IMR-90 (cell line): ENCODE measurements around the gene MEGF11. TPM values are rescaled to one million over a fixed set of nuclear protein-coding genes. Genes with fewer than 3 reads are reported as not detected.

Experiments
- ATAC-seq: fragments of 200-7000 bp; cut with Tn5 transposase; 2 replicates; pipeline ENCODE4 v1.9.1; 2020; ENCODE audit warnings: low read depth, mild to moderate bottlenecking, moderate library complexity
- BruUV-seq: library from RNA; stranded (reverse); fragments of 400-500 nt; replicated peaks from 2 replicates; lab custom pipeline; 2021; lab: Mats Ljungman, UMichigan
- CTCF ChIA-PET: fragments of 300-600 bp; formaldehyde crosslinking; extraction: SDS; loops from one replicate; lab custom pipeline; 2021; ENCODE audit warnings: antibody characterized with exemption; lab: Yijun Ruan, JAX
- POLR2A ChIA-PET: fragments of 300-600 bp; sonication (Branson Sonifier 250); formaldehyde crosslinking; loops from one replicate; lab custom pipeline; 2022; ENCODE audit warnings: antibody characterized with exemption; ENCODE audit not compliant: unreplicated experiment; lab: Charles Lee
- DNase-seq: peaks from one replicate; pipeline ENCODE4 v3.0.0; 2013
- H2AFZ ChIP-seq: replicated peaks from 2 replicates; pipeline ENCODE3; 2013; ENCODE audit warnings: low read length, mild to moderate bottlenecking; ENCODE audit not compliant: poor library complexity
- H2AK5ac ChIP-seq: 2 replicates; pipeline ENCODE4 v1.6.1; 2013; ENCODE audit warnings: low read depth, low read length, inconsistent platforms
- H2AK9ac ChIP-seq: replicated peaks from 2 replicates; pipeline ENCODE3; 2013; ENCODE audit warnings: mild to moderate bottlenecking, low read depth, low read length, moderate library complexity; ENCODE audit not compliant: poor library complexity
- H2BK120ac ChIP-seq: 2 replicates; pipeline ENCODE4 v1.6.1; 2013; ENCODE audit warnings: low read depth, low read length, inconsistent platforms
- H2BK15ac ChIP-seq: 3 replicates; pipeline ENCODE4 v1.6.1; 2013; ENCODE audit warnings: low read depth, low read length, inconsistent platforms
- H2BK20ac ChIP-seq: 2 replicates; pipeline ENCODE4 v1.6.1; 2013; ENCODE audit warnings: low read depth, mild to moderate bottlenecking, inconsistent platforms, low read length, moderate library complexity
- H2BK5ac ChIP-seq: 2 replicates; pipeline ENCODE4 v1.6.1; 2013; ENCODE audit warnings: mild to moderate bottlenecking, low read depth, low read length, inconsistent platforms; ENCODE audit not compliant: poor library complexity, severe bottlenecking
- H3K14ac ChIP-seq: replicated peaks from 2 replicates; pipeline ENCODE4 v1.6.1; 2013; ENCODE audit warnings: low read depth, low read length, inconsistent platforms
- H3K18ac ChIP-seq: 2 replicates; pipeline ENCODE4 v1.6.1; 2013; ENCODE audit warnings: low read depth, low read length, control low read depth
- H3K23ac ChIP-seq: 2 replicates; pipeline ENCODE4 v1.6.1; 2013; ENCODE audit warnings: low read depth, low read length, inconsistent platforms
- H3K27ac ChIP-seq: 2 replicates; pipeline ENCODE4 v1.5.1; 2013; ENCODE audit warnings: mild to moderate bottlenecking, control low read depth, low read length; ENCODE audit not compliant: insufficient read depth
- H3K27me3 ChIP-seq: 2 replicates; pipeline ENCODE4 v1.6.1; 2013; ENCODE audit warnings: low read length; ENCODE audit not compliant: control insufficient read depth, insufficient read depth
- H3K36me3 ChIP-seq: 2 replicates; pipeline ENCODE4 v1.6.1; 2013; ENCODE audit warnings: low read length, mixed read lengths; ENCODE audit not compliant: control insufficient read depth, insufficient read depth
- H3K4ac ChIP-seq: 2 replicates; pipeline ENCODE4 v1.6.1; 2013; ENCODE audit warnings: low read depth, low read length, inconsistent platforms
- H3K4me1 ChIP-seq: 2 replicates; pipeline ENCODE4 v1.6.1; 2013; ENCODE audit warnings: low read length, mixed read lengths; ENCODE audit not compliant: control insufficient read depth, insufficient read depth
- H3K4me2 ChIP-seq: 2 replicates; pipeline ENCODE4 v1.6.1; 2013; ENCODE audit warnings: low read depth, mild to moderate bottlenecking, control low read depth, low read length, moderate library complexity
- H3K4me3 ChIP-seq: 2 replicates; pipeline ENCODE4 v1.5.1; 2013; ENCODE audit warnings: low read depth, mild to moderate bottlenecking, control low read depth, low read length, moderate library complexity; ENCODE audit not compliant: insufficient read depth
- H3K56ac ChIP-seq: 2 replicates; pipeline ENCODE4 v1.6.1; 2013; ENCODE audit warnings: low read length, inconsistent platforms; ENCODE audit not compliant: insufficient read depth; ENCODE audit errors: extremely low read depth
- H3K79me1 ChIP-seq, 2 experiments: 2 replicates each; pipeline ENCODE4 v1.6.1; 2013; ENCODE audit warnings: low read length in 2 of 2, inconsistent platforms in 1 of 2, low read depth in 1 of 2
- H3K9ac ChIP-seq: 2 replicates; pipeline ENCODE4 v1.6.1; 2013; ENCODE audit warnings: low read depth, low read length, control low read depth
- H3K9me1 ChIP-seq: 2 replicates; pipeline ENCODE4 v1.6.1; 2013; ENCODE audit warnings: low read length, inconsistent platforms; ENCODE audit not compliant: insufficient read depth
- H3K9me3 ChIP-seq: 2 replicates; pipeline ENCODE4 v1.6.1; 2013; ENCODE audit warnings: low read length; ENCODE audit not compliant: control insufficient read depth, insufficient read depth
- H4K20me1 ChIP-seq: 2 replicates; pipeline ENCODE4 v1.6.1; 2013; ENCODE audit warnings: low read length, inconsistent platforms; ENCODE audit not compliant: insufficient read depth
- H4K5ac ChIP-seq: 2 replicates; pipeline ENCODE4 v1.6.1; 2013; ENCODE audit warnings: mild to moderate bottlenecking, low read depth, low read length, control low read depth
- H4K8ac ChIP-seq, 2 experiments: 2 replicates each; pipeline ENCODE4 v1.6.1; 2013; ENCODE audit warnings: low read depth in 2 of 2, low read length in 2 of 2, control low read depth in 1 of 2, inconsistent platforms in 1 of 2
- H4K91ac ChIP-seq: 2 replicates; pipeline ENCODE4 v1.6.1; 2013; ENCODE audit warnings: low read depth, low read length, inconsistent platforms; ENCODE audit not compliant: insufficient read depth
- BHLHE40 ChIP-seq: fragments of 150-350 bp; IDR thresholded peaks from 2 replicates; pipeline ENCODE4 v1.6.1; 2016; ENCODE audit warnings: mild to moderate bottlenecking, low read depth, low read length
- CEBPB ChIP-seq: IDR thresholded peaks from 2 replicates; pipeline ENCODE4 v1.6.1; 2012; ENCODE audit warnings: low read depth, low read length, improper control_type of control experiment
- CHD1 ChIP-seq: IDR thresholded peaks from 2 replicates; pipeline ENCODE4 v1.6.1; 2012; ENCODE audit warnings: low read depth, low read length, improper control_type of control experiment
- CTCF ChIP-seq: conservative IDR thresholded peaks from 2 replicates; pipeline ENCODE4 v1.5.1; 2012; ENCODE audit warnings: mild to moderate bottlenecking, low read depth, low read length, improper control_type of control experiment
- ELK1 ChIP-seq: fragments of 150-350 bp; IDR thresholded peaks from 2 replicates; pipeline ENCODE4 v1.6.1; 2016; ENCODE audit warnings: low read depth, mild to moderate bottlenecking, low read length, moderate library complexity, borderline replicate concordance
- MAFK ChIP-seq: IDR thresholded peaks from 2 replicates; pipeline ENCODE4 v1.6.1; 2012; ENCODE audit warnings: low read depth, low read length, improper control_type of control experiment
- MAZ ChIP-seq: IDR thresholded peaks from 2 replicates; pipeline ENCODE4 v1.6.1; 2012; ENCODE audit warnings: low read depth, mild to moderate bottlenecking, low read length, improper control_type of control experiment, moderate library complexity, borderline replicate concordance
- MXI1 ChIP-seq: IDR thresholded peaks from 2 replicates; pipeline ENCODE4 v1.6.1; 2012; ENCODE audit warnings: low read depth, mild to moderate bottlenecking, low read length, moderate library complexity, borderline replicate concordance
- NFE2L2 ChIP-seq: fragments of 150-350 bp; IDR thresholded peaks from 2 replicates; pipeline ENCODE4 v1.6.1; 2016; ENCODE audit warnings: low read depth, mild to moderate bottlenecking, low read length
- POLR2A ChIP-seq: IDR thresholded peaks from 2 replicates; pipeline ENCODE4 v1.6.1; 2012; ENCODE audit warnings: mild to moderate bottlenecking, low read depth, low read length
- RCOR1 ChIP-seq: IDR thresholded peaks from 2 replicates; pipeline ENCODE4 v1.6.1; 2012; ENCODE audit warnings: mild to moderate bottlenecking, low read length, improper control_type of control experiment; ENCODE audit not compliant: insufficient replicate concordance
- RFX5 ChIP-seq: IDR thresholded peaks from 2 replicates; pipeline ENCODE4 v1.8.0; 2012; ENCODE audit warnings: low read depth, mild to moderate bottlenecking, low read length, moderate library complexity
- SMC3 ChIP-seq: fragments of 150-350 bp; IDR thresholded peaks from 2 replicates; pipeline ENCODE4 v1.6.1; 2016; ENCODE audit warnings: low read depth, mild to moderate bottlenecking, antibody characterized with exemption, low read length, moderate library complexity
- USF2 ChIP-seq: fragments of 150-350 bp; IDR thresholded peaks from 2 replicates; pipeline ENCODE4 v1.6.1; 2017; ENCODE audit warnings: mild to moderate bottlenecking, antibody characterized with exemption, low read length, low read depth
- WGBS, 2 experiments: methylation state at CpG; one replicate each; pipeline versions ENCODE4 v1.1.5 to v1.1.7; 2013; ENCODE audit warnings: missing lambda C conversion rate in 2 of 2; ENCODE audit not compliant: insufficient read length in 1 of 2; ENCODE audit errors: extremely low coverage in 2 of 2; 5-methylcytosine and 5-hydroxymethylcytosine counted together
- dilution Hi-C: fragments of 300-500 bp; cut with HindIII; formaldehyde crosslinking; loops from one replicate; pipeline ENCODE4 v1.14.3; 2018; ENCODE audit warnings: low sequenced_read_pairs; ENCODE audit not compliant: unreplicated experiment
- in situ Hi-C: fragments of 300-500 bp; cut with MboI; formaldehyde crosslinking; loops from 3 replicates; pipeline ENCODE4 v1.14.3; 2019; ENCODE audit warnings: low sequenced_read_pairs, inconsistent platforms, mixed read lengths
- intact Hi-C: fragments of 100-400 bp; cut with micrococcal nuclease; formaldehyde crosslinking; loops from 2 replicates; pipeline ENCODE4 v1.10.0; 2022
- polyA plus RNA-seq, 3 experiments: library from polyadenylated mRNA; depleted of rRNA; stranded (reverse); fragments of >200 nt; gene quantifications; 2 replicates each; pipeline ENCODE4 v1.2.3, GENCODE V29; 2012; ENCODE audit warnings: low replicate concordance in 1 of 3
- total RNA-seq: library from RNA; depleted of rRNA; stranded (reverse); fragments of >200 nt; gene quantifications from 2 replicates; pipeline ENCODE4 v1.2.3, GENCODE V29; 2012

The MEGF11 gene
- total and polyA plus RNA-seq, 2 of the 4 experiments (the other 2 are of a cell fraction) = not detected

DNA sequence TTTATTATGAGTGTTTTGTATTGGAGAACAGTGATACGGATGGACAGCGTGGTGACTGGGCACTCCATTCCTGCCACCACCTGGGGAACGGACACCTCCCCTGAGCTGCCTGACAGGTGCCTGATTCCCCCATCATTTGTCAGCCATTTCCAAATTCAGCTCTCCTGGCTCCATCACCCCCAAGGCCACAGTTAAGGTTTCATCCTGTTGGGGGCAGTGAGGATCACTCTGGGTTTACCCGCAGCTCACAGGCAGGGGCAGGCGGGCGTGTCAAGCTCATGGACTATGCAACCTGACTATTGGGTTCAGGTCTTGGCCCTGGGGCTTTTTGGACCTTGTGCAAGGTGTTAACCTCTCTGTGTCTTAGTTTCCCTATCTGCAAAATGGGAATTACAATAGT is 307.9 kb downstream of the MEGF11 start:
- TF ChIP-seq CHD1 (no peak), RFX5 (no peak), MAZ (no peak), SMC3 (no peak), MAFK (no peak), CTCF (no peak), MXI1 (no peak), ELK1 (no peak), RCOR1 (no peak), USF2 (no peak), NFE2L2 (no peak), BHLHE40 (no peak), CEBPB (no peak), POLR2A (no peak)
- no peak overlapping the region for H4K5ac ChIP-seq
- no peak overlapping the region for H3K9ac ChIP-seq
- H2BK120ac ChIP-seq = no peak overlapping the region
- no peak overlapping the region for H3K4me3 ChIP-seq
- H3K4ac ChIP-seq = no peak overlapping the region
- no peak overlapping the region for H2BK20ac ChIP-seq
- H3K18ac ChIP-seq = no peak overlapping the region
- H2AK9ac ChIP-seq = no peak overlapping the region
- H4K8ac ChIP-seq = no peak overlapping the region
- no peak overlapping the region for H2AFZ ChIP-seq
- dilution Hi-C loops (no loop called here), intact Hi-C loops (no loop called here), in situ Hi-C loops (no loop called here)
- peaks cover 3% of the 10 kb centered on the region; the same call in 1 of the 2 replicates for H3K9me1 ChIP-seq
- ChIA-PET POLR2A (no interaction called here), CTCF (no interaction called here)
- peaks cover 33% of the 10 kb centered on the region for H3K27me3 ChIP-seq
- H3K27ac ChIP-seq = no peak overlapping the region
- no peak for ATAC-seq
- no peaks in the 10 kb centered on the region for H4K20me1 ChIP-seq
- H3K14ac ChIP-seq = no peak overlapping the region
- no peak overlapping the region for H3K4me2 ChIP-seq
- no peak overlapping the region for H4K91ac ChIP-seq
- BruUV-seq = no TSS peak
- H3K23ac ChIP-seq = no peak overlapping the region
- H3K36me3 ChIP-seq = no peaks in the 10 kb centered on the region
- WGBS, 2 experiments = 83% methylated on average over 1 of the region's 6 CpGs; no CpG with 5 or more reads in 1 of the 2 experiments
- no peaks in the 10 kb centered on the region for H3K4me1 ChIP-seq
- H2BK15ac ChIP-seq = no peak overlapping the region
- no peak overlapping the region for H2BK5ac ChIP-seq
- no peak for DNase-seq
- no peaks in the 10 kb centered on the region for H3K9me3 ChIP-seq
- no peak overlapping the region for H3K56ac ChIP-seq
- H2AK5ac ChIP-seq = no peak overlapping the region
- H3K79me1 ChIP-seq = no peaks in the 10 kb centered on the region
